Mesodermal cell (in vitro differentiated cells): Measurements from ENCODE around the gene TIMP3.

Experiments
- H3K27ac ChIP-seq: 2 replicates; pipeline ENCODE4 v1.7.0; 2013; ENCODE audit warnings: mild to moderate bottlenecking, low read depth, low read length, moderate library complexity; ENCODE audit not compliant: severe bottlenecking
- H3K36me3 ChIP-seq: 2 replicates; pipeline ENCODE4 v1.7.1; 2013; ENCODE audit warnings: mild to moderate bottlenecking, low read length, moderate library complexity; ENCODE audit not compliant: control insufficient read depth, insufficient read depth
- H3K4me1 ChIP-seq: one replicate; pipeline ENCODE4 v1.7.1; 2013; ENCODE audit warnings: mild to moderate bottlenecking, low read length; ENCODE audit not compliant: insufficient read depth, control insufficient read depth, poor library complexity, severe bottlenecking
- H3K4me3 ChIP-seq: 2 replicates; pipeline ENCODE4 v1.7.0; 2013; ENCODE audit warnings: low read length, control low read depth, mild to moderate bottlenecking; ENCODE audit not compliant: insufficient read depth, poor library complexity, severe bottlenecking; ENCODE audit errors: extremely low read depth
- H3K9me3 ChIP-seq: 2 replicates; pipeline ENCODE4 v1.7.1; 2013; ENCODE audit warnings: mild to moderate bottlenecking, low read length, moderate library complexity; ENCODE audit not compliant: control insufficient read depth
- WGBS, 2 experiments: methylation state at CpG; one replicate each; pipeline ENCODE4 v1.1.5; 2013; ENCODE audit warnings: missing lambda C conversion rate in 2 of 2; ENCODE audit not compliant: insufficient coverage in 2 of 2; 5-methylcytosine and 5-hydroxymethylcytosine counted together

Gene TIMP3

GRCh38 chr22:32809786-32810554, 8.5 kb downstream of the TIMP3 start:
- no peak overlapping the region for H3K4me3 ChIP-seq
- WGBS, 2 experiments, result 84 to 96% methylated on average over 2 to 6 of the region's 6 CpGs

GRCh38 chr22:32810555-32811133, 9.1 kb downstream of the TIMP3 start:
- Histone ChIP-seq H3K27ac (no peak overlapping the region), H3K4me1 (peaks cover 15% of the 10 kb centered on the region), H3K36me3 (peaks cover 56% of the 10 kb centered on the region), H3K9me3 (no peaks in the 10 kb centered on the region), H3K4me3 (no peak overlapping the region)
- WGBS, 2 experiments, result 67 to 79% methylated on average over 2 to 4 of the region's 6 CpGs

More at GRCh38 chr22:32809786-32810554, 8.5 kb downstream of the TIMP3 start:
- Histone ChIP-seq H3K4me1 (peaks cover 19% of the 10 kb centered on the region), H3K36me3 (peaks cover 58% of the 10 kb centered on the region), H3K9me3 (no peaks in the 10 kb centered on the region), H3K27ac (no peak overlapping the region)

- Histone ChIP-seq H3K4me3 (no peak overlapping the region), H3K27ac (no peak overlapping the region), H3K36me3 (peaks cover 63% of the 10 kb centered on the region), H3K4me1 (peaks cover 18% of the 10 kb centered on the region), H3K9me3 (no peaks in the 10 kb centered on the region)
- WGBS, 2 experiments, result 89 to 92% methylated on average over 1 to 3 of the region's 3 CpGs
Observed at GRCh38 chr22:32811788-32812545, 10.5 kb downstream of the TIMP3 start.

- H3K4me1 ChIP-seq, result peaks cover 30% of the 10 kb centered on the region
- no peaks in the 10 kb centered on the region for H3K9me3 ChIP-seq
- peaks cover 56% of the 10 kb centered on the region for H3K36me3 ChIP-seq
- 100% methylated on average over 3 of the region's 5 CpGs for WGBS, 2 experiments
- no peak overlapping the region for H3K27ac ChIP-seq
- H3K4me3 ChIP-seq, result no peak overlapping the region
Observed at GRCh38 chr22:32814285-32814860, 12.9 kb downstream of the TIMP3 start.

GRCh38 chr22:32815059-32815458, 13.6 kb downstream of the TIMP3 start:
- H3K27ac ChIP-seq, result no peak overlapping the region
- H3K4me1 ChIP-seq, result peaks cover 25% of the 10 kb centered on the region
- H3K9me3 ChIP-seq, result no peaks in the 10 kb centered on the region
- WGBS, 2 experiments, result 88 to 100% methylated on average over 4 of the region's 4 CpGs
- no peak overlapping the region for H3K4me3 ChIP-seq
- peaks cover 56% of the 10 kb centered on the region for H3K36me3 ChIP-seq

- 97 to 100% methylated on average over 3 of the region's 6 CpGs for WGBS, 2 experiments
- no peaks in the 10 kb centered on the region for H3K9me3 ChIP-seq
- H3K4me1 ChIP-seq, result peaks cover 17% of the 10 kb centered on the region
- H3K36me3 ChIP-seq, result peaks cover 59% of the 10 kb centered on the region
- no peak overlapping the region for H3K4me3 ChIP-seq
- H3K27ac ChIP-seq, result no peak overlapping the region
Observed at GRCh38 chr22:32815943-32816342, 14.4 kb downstream of the TIMP3 start.

- no peak overlapping the region for H3K4me3 ChIP-seq
- WGBS, 2 experiments, result 83 to 100% methylated on average over 1 of the region's 1 CpG
- peaks cover 54% of the 10 kb centered on the region for H3K36me3 ChIP-seq
- peaks cover 17% of the 10 kb centered on the region for H3K4me1 ChIP-seq
- no peak overlapping the region for H3K27ac ChIP-seq
- no peaks in the 10 kb centered on the region for H3K9me3 ChIP-seq
Observed at GRCh38 chr22:32817137-32817730, 15.7 kb downstream of the TIMP3 start.

GRCh38 chr22:32818446-32819115, 17.1 kb downstream of the TIMP3 start:
- Histone ChIP-seq H3K4me1 (peaks cover 17% of the 10 kb centered on the region), H3K27ac (no peak overlapping the region), H3K9me3 (no peaks in the 10 kb centered on the region), H3K36me3 (peaks cover 49% of the 10 kb centered on the region), H3K4me3 (no peak overlapping the region)
- 82 to 84% methylated on average over 8 to 9 of the region's 12 CpGs for WGBS, 2 experiments

GRCh38 chr22:32819120-32819519, 17.6 kb downstream of the TIMP3 start:
- H3K36me3 ChIP-seq, result peaks cover 46% of the 10 kb centered on the region
- H3K27ac ChIP-seq, result no peak overlapping the region
- no peaks in the 10 kb centered on the region for H3K9me3 ChIP-seq
- H3K4me3 ChIP-seq, result no peak overlapping the region
- 86 to 98% methylated on average over 2 to 5 of the region's 7 CpGs for WGBS, 2 experiments
- H3K4me1 ChIP-seq, result peaks cover 17% of the 10 kb centered on the region
